SK-N-SH treated with all-trans-retinoic acid at 6 μM for 48 hours (cell line): ENCODE measurements around the gene VPS35L.

Experiments
- CSDC2 ChIP-seq: fragments of 250-450 bp; sonication (Bioruptor Pico); IDR thresholded peaks from 2 replicates; pipeline ENCODE4 v1.5.0; 2020; ENCODE audit warnings: mild to moderate bottlenecking, moderate library complexity
- PPARA ChIP-seq: fragments of 250-450 bp; sonication (Bioruptor Pico); IDR thresholded peaks from 2 replicates; pipeline ENCODE4 v1.5.0; 2020; ENCODE audit warnings: mild to moderate bottlenecking, borderline replicate concordance
- ZC3H10 ChIP-seq: fragments of 250-450 bp; sonication (Bioruptor Pico); IDR thresholded peaks from 2 replicates; pipeline ENCODE4 v1.5.1; 2021; ENCODE audit warnings: mild to moderate bottlenecking, moderate library complexity
- ZFP3 ChIP-seq: fragments of 250-450 bp; sonication (Bioruptor Pico); IDR thresholded peaks from 2 replicates; pipeline ENCODE4 v1.5.0; 2020; ENCODE audit warnings: mild to moderate bottlenecking, moderate library complexity
- ZFP30 ChIP-seq: fragments of 450-650 bp; formaldehyde crosslinking; IDR thresholded peaks from 2 replicates; pipeline ENCODE4 v1.5.0; 2022; ENCODE audit warnings: mild to moderate bottlenecking, moderate library complexity
- ZNF8 ChIP-seq: fragments of 450-650 bp; formaldehyde crosslinking; IDR thresholded peaks from 2 replicates; pipeline ENCODE4 v1.5.0; 2020; ENCODE audit warnings: mild to moderate bottlenecking, moderate library complexity
- TF ChIP-seq, protein P1 (sequence below): fragments of 250-450 bp; sonication (Bioruptor Pico); IDR thresholded peaks from 2 replicates; pipeline ENCODE4 v1.5.0; 2020; ENCODE audit warnings: mild to moderate bottlenecking, moderate library complexity
- TF ChIP-seq, protein P2 (sequence below): fragments of 250-450 bp; sonication (Bioruptor Pico); IDR thresholded peaks from 2 replicates; pipeline ENCODE4 v1.5.1; 2020; ENCODE audit warnings: low read depth, mild to moderate bottlenecking, moderate library complexity

DNA sequence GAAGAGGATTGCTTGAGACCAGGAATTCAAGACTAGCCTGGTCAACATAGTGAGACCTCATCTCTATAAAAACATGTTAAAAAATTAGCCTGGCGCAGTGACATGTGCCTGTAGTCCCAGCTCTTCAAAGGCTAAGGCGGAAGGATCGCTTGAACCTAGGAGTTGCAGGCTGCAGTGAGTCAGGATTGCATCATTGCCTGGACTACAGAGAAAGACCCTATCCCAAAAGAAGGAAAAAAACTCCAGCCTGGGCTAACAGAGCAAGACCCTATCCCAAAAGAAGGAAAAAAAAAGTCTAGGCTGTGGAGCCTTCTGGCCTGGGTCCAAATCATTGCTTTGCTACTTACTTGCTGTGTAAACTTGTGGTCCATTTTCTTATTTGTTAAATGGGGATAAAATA is 26.8 kb upstream of the VPS35L start:
- TF ChIP-seq, protein P1, sequence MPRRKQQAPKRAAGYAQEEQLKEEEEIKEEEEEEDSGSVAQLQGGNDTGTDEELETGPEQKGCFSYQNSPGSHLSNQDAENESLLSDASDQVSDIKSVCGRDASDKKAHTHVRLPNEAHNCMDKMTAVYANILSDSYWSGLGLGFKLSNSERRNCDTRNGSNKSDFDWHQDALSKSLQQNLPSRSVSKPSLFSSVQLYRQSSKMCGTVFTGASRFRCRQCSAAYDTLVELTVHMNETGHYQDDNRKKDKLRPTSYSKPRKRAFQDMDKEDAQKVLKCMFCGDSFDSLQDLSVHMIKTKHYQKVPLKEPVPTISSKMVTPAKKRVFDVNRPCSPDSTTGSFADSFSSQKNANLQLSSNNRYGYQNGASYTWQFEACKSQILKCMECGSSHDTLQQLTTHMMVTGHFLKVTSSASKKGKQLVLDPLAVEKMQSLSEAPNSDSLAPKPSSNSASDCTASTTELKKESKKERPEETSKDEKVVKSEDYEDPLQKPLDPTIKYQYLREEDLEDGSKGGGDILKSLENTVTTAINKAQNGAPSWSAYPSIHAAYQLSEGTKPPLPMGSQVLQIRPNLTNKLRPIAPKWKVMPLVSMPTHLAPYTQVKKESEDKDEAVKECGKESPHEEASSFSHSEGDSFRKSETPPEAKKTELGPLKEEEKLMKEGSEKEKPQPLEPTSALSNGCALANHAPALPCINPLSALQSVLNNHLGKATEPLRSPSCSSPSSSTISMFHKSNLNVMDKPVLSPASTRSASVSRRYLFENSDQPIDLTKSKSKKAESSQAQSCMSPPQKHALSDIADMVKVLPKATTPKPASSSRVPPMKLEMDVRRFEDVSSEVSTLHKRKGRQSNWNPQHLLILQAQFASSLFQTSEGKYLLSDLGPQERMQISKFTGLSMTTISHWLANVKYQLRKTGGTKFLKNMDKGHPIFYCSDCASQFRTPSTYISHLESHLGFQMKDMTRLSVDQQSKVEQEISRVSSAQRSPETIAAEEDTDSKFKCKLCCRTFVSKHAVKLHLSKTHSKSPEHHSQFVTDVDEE (CRISPR knock-in tag) = no peak
- TF ChIP-seq CSDC2 (CRISPR knock-in tag) (no peak), ZFP3 (no peak), PPARA (CRISPR knock-in tag) (no peak), ZFP30 (CRISPR knock-in tag) (no peak), ZC3H10 (no peak), ZNF8 (CRISPR knock-in tag) (no peak)
- TF ChIP-seq, protein P2, sequence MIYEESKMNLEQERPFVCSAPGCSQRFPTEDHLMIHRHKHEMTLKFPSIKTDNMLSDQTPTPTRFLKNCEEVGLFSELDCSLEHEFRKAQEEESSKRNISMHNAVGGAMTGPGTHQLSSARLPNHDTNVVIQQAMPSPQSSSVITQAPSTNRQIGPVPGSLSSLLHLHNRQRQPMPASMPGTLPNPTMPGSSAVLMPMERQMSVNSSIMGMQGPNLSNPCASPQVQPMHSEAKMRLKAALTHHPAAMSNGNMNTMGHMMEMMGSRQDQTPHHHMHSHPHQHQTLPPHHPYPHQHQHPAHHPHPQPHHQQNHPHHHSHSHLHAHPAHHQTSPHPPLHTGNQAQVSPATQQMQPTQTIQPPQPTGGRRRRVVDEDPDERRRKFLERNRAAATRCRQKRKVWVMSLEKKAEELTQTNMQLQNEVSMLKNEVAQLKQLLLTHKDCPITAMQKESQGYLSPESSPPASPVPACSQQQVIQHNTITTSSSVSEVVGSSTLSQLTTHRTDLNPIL (CRISPR knock-in tag) = no peak
